ENCODE results near the gene MOCS3.

DNA sequence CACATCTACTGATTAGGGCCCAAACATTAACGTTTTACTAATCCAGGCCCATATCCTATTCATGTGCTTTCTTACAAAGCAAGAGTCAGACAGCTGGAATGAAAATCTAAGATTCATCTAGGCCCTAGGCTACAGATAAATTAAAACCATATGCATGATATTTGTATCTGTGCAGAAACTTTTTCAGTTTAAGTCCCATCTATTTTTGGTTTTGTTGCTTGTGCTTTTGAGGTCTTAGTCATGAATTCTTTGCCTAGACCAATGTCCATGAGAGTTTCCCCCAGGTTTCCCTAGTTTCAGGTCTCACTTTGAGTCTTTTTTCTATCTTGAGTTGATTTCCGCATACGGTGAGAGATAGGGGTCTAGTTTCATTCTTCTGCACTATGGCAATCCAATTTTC is 47.6 kb upstream of the MOCS3 start:
- no peak for TF ChIP-seq EZH2 (IDR thresholded peaks at IDR 0.05; ENCODE audit: insufficient read depth, poor library complexity, severe bottlenecking)
- TF ChIP-seq EZH2phosphoT487 (IDR thresholded peaks at IDR 0.05; ENCODE audit: insufficient read depth, low read depth): no peak
